ENCODE results near the gene ROR1. TPM values are rescaled to one million over a fixed set of nuclear protein-coding genes. Genes with fewer than 3 reads are reported as not detected.

The ROR1 gene
- total RNA-seq, 2 experiments from 2014 or later = 0.47 to 1.4 TPM

DNA sequence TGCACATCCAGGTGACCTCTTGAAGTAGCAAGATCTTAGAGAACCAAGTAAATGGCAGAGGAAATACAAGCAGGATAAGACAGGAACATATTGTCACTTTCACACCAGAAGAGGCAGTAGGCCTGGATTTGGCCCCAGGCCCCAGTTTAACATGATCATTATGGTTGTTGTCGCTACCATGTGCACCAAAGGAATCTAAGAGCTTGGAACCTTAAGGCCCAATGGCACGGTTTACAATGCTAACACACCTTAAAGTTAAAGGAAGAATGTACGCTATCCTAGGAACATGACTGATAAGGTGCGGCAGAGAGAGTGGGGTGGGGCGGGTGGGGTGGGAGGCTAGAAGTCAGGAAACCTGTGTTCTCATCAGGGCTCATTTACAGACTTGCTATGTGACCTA, 147.5 kb downstream of the ROR1 start:
- no peak for TF ChIP-seq EZH2phosphoT487 (IDR thresholded peaks at IDR 0.05; ENCODE audit: borderline replicate concordance, low read depth, low read length)
- no peak for TF ChIP-seq CTCF (conservative IDR thresholded peaks at IDR 0.05; ENCODE audit: low read length)
- Histone ChIP-seq H4K20me1 (ENCODE audit: insufficient read depth, low read length) (no peaks in the 10 kb centered on the region), H3K79me2 (ENCODE audit: insufficient read depth, low read depth, low read length) (no peaks in the 10 kb centered on the region), H3K4me1 (ENCODE audit: insufficient read depth, low read length, poor library complexity, severe bottlenecking) (no peaks in the 10 kb centered on the region), H3K9me2 (ENCODE audit: insufficient read depth, low read length) (no peaks in the 10 kb centered on the region), H3K36me3 (ENCODE audit: insufficient read depth, low read length) (no peaks in the 10 kb centered on the region), H3K27ac (ENCODE audit: low read depth, low read length, poor library complexity, severe bottlenecking) (no peak overlapping the region), H3K9me3 (ENCODE audit: low read length) (no peaks in the 10 kb centered on the region), H2AFZ (ENCODE audit: low read length) (no peak overlapping the region), H3K4me3 (ENCODE audit: low read depth, low read length, poor library complexity, severe bottlenecking) (no peak overlapping the region), H3K4me2 (ENCODE audit: low read length) (no peak overlapping the region)
- intact Hi-C loops (cut with micrococcal nuclease; ENCODE audit: unreplicated experiment) = no loop called here
- POLR2A ChIA-PET = no interaction called here
- no TSS peak for BruUV-seq (replicated peaks)
- DNase-seq (ENCODE audit: low spot score) = no peak
- CTCF ChIA-PET (ENCODE audit: unreplicated experiment) = no interaction called here

DNA sequence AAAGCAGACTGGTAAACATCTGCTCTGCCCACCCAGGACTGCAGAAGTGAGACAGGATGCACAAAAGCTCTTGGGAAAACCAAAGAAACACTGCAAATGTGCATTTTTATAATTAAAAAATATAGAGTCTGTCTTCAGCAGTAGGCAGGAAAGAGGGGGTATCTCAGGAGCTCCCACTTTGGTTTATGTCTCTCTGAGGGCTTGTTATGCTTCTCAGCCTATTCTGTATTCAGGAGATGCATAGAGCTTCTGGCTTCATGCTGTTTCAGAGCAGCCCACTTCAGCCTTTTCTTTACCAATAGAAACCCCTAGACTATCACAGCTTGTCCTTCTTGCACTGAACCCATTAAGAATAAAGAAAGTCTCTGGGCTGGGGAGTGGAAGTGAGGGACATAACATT, 148.0 kb downstream of the ROR1 start:
- ChIA-PET CTCF (ENCODE audit: unreplicated experiment) (no interaction called here), POLR2A (interaction anchor here (1.0 kb wide), 1 partner anchor 16 kb away, joined by 3 read pairs; no protein-coding TSS in a partner anchor)
- Histone ChIP-seq H3K27ac (ENCODE audit: low read depth, low read length, poor library complexity, severe bottlenecking) (no peak overlapping the region), H3K4me3 (ENCODE audit: low read depth, low read length, poor library complexity, severe bottlenecking) (no peak overlapping the region), H3K4me2 (ENCODE audit: low read length) (no peak overlapping the region), H3K4me1 (ENCODE audit: insufficient read depth, low read length, poor library complexity, severe bottlenecking) (no peaks in the 10 kb centered on the region), H3K9me2 (ENCODE audit: insufficient read depth, low read length) (no peaks in the 10 kb centered on the region), H3K9me3 (ENCODE audit: low read length) (no peaks in the 10 kb centered on the region), H4K20me1 (ENCODE audit: insufficient read depth, low read length) (no peaks in the 10 kb centered on the region), H3K36me3 (ENCODE audit: insufficient read depth, low read length) (no peaks in the 10 kb centered on the region), H2AFZ (ENCODE audit: low read length) (no peak overlapping the region), H3K79me2 (ENCODE audit: insufficient read depth, low read depth, low read length) (no peaks in the 10 kb centered on the region)
- BruUV-seq (replicated peaks) = no TSS peak
- intact Hi-C loops (cut with micrococcal nuclease; ENCODE audit: unreplicated experiment) = no loop called here
- DNase-seq (ENCODE audit: low spot score) = no peak
- TF ChIP-seq CTCF (conservative IDR thresholded peaks at IDR 0.05; ENCODE audit: low read length) (no peak), EZH2phosphoT487 (IDR thresholded peaks at IDR 0.05; ENCODE audit: borderline replicate concordance, low read depth, low read length) (no peak)

DNA sequence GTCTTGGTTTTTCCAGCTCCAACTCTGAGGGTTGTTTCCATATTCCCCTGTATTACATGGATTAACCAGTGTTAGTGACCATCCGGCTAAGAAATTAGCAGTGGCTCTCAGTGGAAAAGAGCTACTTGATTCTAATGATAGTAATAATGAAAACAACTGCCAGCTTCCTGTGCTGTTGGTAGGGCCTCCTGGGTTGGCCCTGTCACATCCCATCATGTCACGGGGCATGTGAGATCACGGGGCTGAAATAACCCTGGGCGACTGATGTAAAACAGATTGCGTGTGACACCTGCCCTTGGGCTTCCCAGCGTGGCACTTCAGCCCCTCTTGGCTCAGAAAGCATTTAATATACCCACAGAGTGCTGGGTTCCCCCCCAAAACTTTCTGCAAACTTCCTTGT, 149.0 kb downstream of the ROR1 start:
- H2AFZ ChIP-seq (ENCODE audit: low read length) = no peak overlapping the region
- no peaks in the 10 kb centered on the region for H3K36me3 ChIP-seq (ENCODE audit: insufficient read depth, low read length)
- H3K4me1 ChIP-seq (ENCODE audit: insufficient read depth, low read length, poor library complexity, severe bottlenecking) = no peaks in the 10 kb centered on the region
- ChIA-PET CTCF (ENCODE audit: unreplicated experiment) (interaction anchor here (1.2 kb wide), 1 partner anchor 21 kb away, joined by 3 read pairs; no protein-coding TSS in a partner anchor), POLR2A (interaction anchor here (0.6 to 0.8 kb wide), 2 partner anchors 9 to 320 kb away, joined by 3 read pairs; no protein-coding TSS in a partner anchor)
- no peaks in the 10 kb centered on the region for H4K20me1 ChIP-seq (ENCODE audit: insufficient read depth, low read length)
- no TSS peak for BruUV-seq (replicated peaks)
- H3K9me2 ChIP-seq (ENCODE audit: insufficient read depth, low read length) = no peaks in the 10 kb centered on the region
- no peak overlapping the region for H3K4me3 ChIP-seq (ENCODE audit: low read depth, low read length, poor library complexity, severe bottlenecking)
- intact Hi-C loops (cut with micrococcal nuclease; ENCODE audit: unreplicated experiment) = no loop called here
- H3K9me3 ChIP-seq (ENCODE audit: low read length) = no peaks in the 10 kb centered on the region
- no peak for TF ChIP-seq CTCF (conservative IDR thresholded peaks at IDR 0.05; ENCODE audit: low read length)
- TF ChIP-seq EZH2phosphoT487 (IDR thresholded peaks at IDR 0.05; ENCODE audit: borderline replicate concordance, low read depth, low read length) = no peak
- DNase-seq (ENCODE audit: low spot score) = no peak
- H3K79me2 ChIP-seq (ENCODE audit: insufficient read depth, low read depth, low read length) = no peaks in the 10 kb centered on the region
- H3K4me2 ChIP-seq (ENCODE audit: low read length) = no peak overlapping the region
- no peak overlapping the region for H3K27ac ChIP-seq (ENCODE audit: low read depth, low read length, poor library complexity, severe bottlenecking)

All from OCI-LY7 (cell line).